GM15510 (cell line): Measurements from ENCODE around the gene ZFP1.

Experiments
- POLR2A ChIP-seq: IDR thresholded peaks from 3 replicates; pipeline ENCODE4 v1.6.1; 2011; ENCODE audit warnings: borderline replicate concordance; ENCODE audit not compliant: insufficient read length; ENCODE audit errors: extremely low read depth

Gene ZFP1

GRCh38 chr16:75110637-75111513, 37.4 kb upstream of the ZFP1 start:
- TF ChIP-seq POLR2A: no peak

- TF ChIP-seq POLR2A: no peak
Measured at GRCh38 chr16:75111514-75111940, 36.8 kb upstream of the ZFP1 start.

- TF ChIP-seq POLR2A: no peak
Measured at GRCh38 chr16:75111961-75112733, 36.2 kb upstream of the ZFP1 start.

- TF ChIP-seq POLR2A: no peak
Measured at GRCh38 chr16:75112734-75113491, 35.4 kb upstream of the ZFP1 start.

GRCh38 chr16:75113541-75114121, 34.7 kb upstream of the ZFP1 start:
- no peak for TF ChIP-seq POLR2A

- no peak for TF ChIP-seq POLR2A
Measured at GRCh38 chr16:75114179-75114945, 34.0 kb upstream of the ZFP1 start.

GRCh38 chr16:75114946-75115825, 33.1 kb upstream of the ZFP1 start:
- TF ChIP-seq POLR2A: no peak

- TF ChIP-seq POLR2A: no peak
Measured at GRCh38 chr16:75116081-75116910, 32.0 kb upstream of the ZFP1 start, which contains the start of gene LDHD. Gene LDHD (minus strand): TSS chr16:75116780. CDS start chr16:75116720, 60 bp downstream.

- TF ChIP-seq POLR2A: no peak
Measured at GRCh38 chr16:75116911-75117245, 31.4 kb upstream of the ZFP1 start.

- no peak for TF ChIP-seq POLR2A
Measured at GRCh38 chr16:75118943-75119539, 29.3 kb upstream of the ZFP1 start.

- no peak for TF ChIP-seq POLR2A
Measured at GRCh38 chr16:75120253-75120652, 28.1 kb upstream of the ZFP1 start.

- no peak for TF ChIP-seq POLR2A
Measured at GRCh38 chr16:75121949-75122568, 26.3 kb upstream of the ZFP1 start.

GRCh38 chr16:75122609-75123008, 25.7 kb upstream of the ZFP1 start:
- no peak for TF ChIP-seq POLR2A
